DND-41 (cell line): ENCODE measurements around the gene SORCS1.

Experiments used
- ATAC-seq: fragments of 200-7000 bp; cut with Tn5 transposase; 3 replicates; pipeline ENCODE4 v1.9.1; 2021; ENCODE audit warnings: low read depth; ENCODE audit not compliant: insufficient read depth
- DNase-seq: peaks from one replicate; pipeline ENCODE4 v3.0.0-alpha.2; 2020
- H2AFZ ChIP-seq: 2 replicates; pipeline ENCODE4 v1.6.0; 2012; ENCODE audit warnings: low read depth, low read length
- H3K27ac ChIP-seq: 2 replicates; pipeline ENCODE4 v1.5.1; 2012; ENCODE audit warnings: low read length, inconsistent platforms
- H3K27me3 ChIP-seq: fragments of 200-600 bp; sonication (generic); 2 replicates; pipeline ENCODE4 v1.6.0; 2012; ENCODE audit warnings: low read length, mild to moderate bottlenecking, inconsistent platforms; ENCODE audit not compliant: insufficient read depth, poor library complexity
- H3K36me3 ChIP-seq: 2 replicates; pipeline ENCODE4 v1.5.1; 2012; ENCODE audit warnings: low read length, inconsistent platforms; ENCODE audit not compliant: insufficient read depth
- H3K4me1 ChIP-seq: 2 replicates; pipeline ENCODE4 v1.5.1; 2012; ENCODE audit warnings: mild to moderate bottlenecking, low read length; ENCODE audit not compliant: insufficient read depth
- H3K4me2 ChIP-seq: 2 replicates; pipeline ENCODE4 v1.6.0; 2012; ENCODE audit warnings: mild to moderate bottlenecking, moderate library complexity, low read length, inconsistent platforms; ENCODE audit not compliant: insufficient read depth
- H3K4me3 ChIP-seq, 2 experiments: fragments of 200-600 bp in 1 of 2; shearing (Covaris generic) in 1 of 2; 2 replicates each; pipeline ENCODE4 v1.5.1; 2012 to 2016; ENCODE audit warnings: inconsistent platforms in 2 of 2, low read length in 2 of 2, mild to moderate bottlenecking in 2 of 2, low read depth in 1 of 2, moderate library complexity in 1 of 2
- H3K79me2 ChIP-seq: 2 replicates; pipeline ENCODE4 v1.6.0; 2012; ENCODE audit warnings: low read length, inconsistent platforms; ENCODE audit not compliant: insufficient read depth
- H3K9ac ChIP-seq: 2 replicates; pipeline ENCODE4 v1.6.0; 2012; ENCODE audit warnings: low read depth, mild to moderate bottlenecking, inconsistent platforms, low read length, moderate library complexity
- H3K9me3 ChIP-seq: 2 replicates; pipeline ENCODE4 v1.5.1; 2012; ENCODE audit warnings: low read length, moderate library complexity, mild to moderate bottlenecking, inconsistent platforms; ENCODE audit not compliant: insufficient read depth, severe bottlenecking
- H4K20me1 ChIP-seq: 2 replicates; pipeline ENCODE4 v1.6.0; 2012; ENCODE audit warnings: low read length; ENCODE audit not compliant: insufficient read depth
- CTCF ChIP-seq: IDR thresholded peaks from 2 replicates; pipeline ENCODE4 v1.5.1; 2012; ENCODE audit warnings: borderline replicate concordance, low read length, moderate library complexity, mild to moderate bottlenecking; ENCODE audit not compliant: poor library complexity, severe bottlenecking; ENCODE audit errors: extremely low read depth
- EZH2 ChIP-seq: IDR thresholded peaks from 3 replicates; pipeline ENCODE4 v1.6.1; 2012; ENCODE audit warnings: borderline replicate concordance, low read depth, mild to moderate bottlenecking, moderate library complexity, low read length, inconsistent platforms; ENCODE audit not compliant: severe bottlenecking

The SORCS1 gene

GRCh38 chr10:107032700-107033401 lies 131.7 kb downstream of the SORCS1 start:
- DNase-seq (no peak), ATAC-seq (no peak)
- Histone ChIP-seq H3K4me3 (no peak overlapping the region), H4K20me1 (no peaks in the 10 kb centered on the region), H3K4me1 (no peaks in the 10 kb centered on the region), H3K9me3 (no peaks in the 10 kb centered on the region), H3K9ac (no peak overlapping the region), H3K4me2 (no peak overlapping the region), H3K27me3 (no peaks in the 10 kb centered on the region), H3K36me3 (no peaks in the 10 kb centered on the region), H3K79me2 (no peaks in the 10 kb centered on the region), H2AFZ (no peak overlapping the region), H3K27ac (no peak overlapping the region)
- TF ChIP-seq CTCF = no peak
- TF ChIP-seq EZH2 = no peak

DNA sequence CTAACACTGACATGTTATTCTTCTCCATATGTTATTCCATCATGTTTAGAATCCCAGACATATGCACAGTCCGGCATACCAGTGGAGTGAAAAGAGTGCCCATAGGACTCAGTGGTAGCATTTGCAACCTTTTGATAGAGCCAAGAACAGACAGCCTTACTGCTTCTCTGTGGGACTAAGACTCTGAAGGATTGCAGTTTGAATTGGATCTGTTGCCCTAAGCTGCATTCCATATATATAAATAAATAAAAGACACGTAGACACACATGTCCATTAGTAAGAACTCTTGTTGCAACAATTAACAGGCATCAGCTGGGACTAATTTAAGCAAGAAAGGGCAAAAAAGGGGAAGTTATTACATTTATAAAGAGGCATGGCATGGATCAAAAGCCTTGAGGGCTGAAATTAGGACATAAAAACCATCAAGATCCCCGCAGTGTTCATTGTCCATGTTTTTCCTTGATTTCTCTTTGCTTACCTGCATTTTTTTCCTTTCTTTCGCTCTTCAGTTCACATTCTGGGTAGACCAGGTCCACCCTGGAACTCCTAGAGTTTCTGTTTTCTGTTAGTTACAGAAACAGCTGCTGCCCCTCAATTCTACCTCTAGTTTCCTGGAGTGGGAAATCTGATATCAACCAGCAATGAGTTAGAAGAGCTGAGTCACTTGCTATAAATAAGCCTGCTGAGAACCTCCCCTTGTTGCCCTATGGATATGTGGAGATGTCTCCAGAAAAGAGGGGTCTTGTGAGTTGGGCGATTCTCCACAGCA lies 132.4 kb downstream of the SORCS1 start:
- H3K27ac ChIP-seq = no peak overlapping the region
- no peak overlapping the region for H3K9ac ChIP-seq
- H3K4me1 ChIP-seq = no peaks in the 10 kb centered on the region
- no peaks in the 10 kb centered on the region for H4K20me1 ChIP-seq
- H3K79me2 ChIP-seq = no peaks in the 10 kb centered on the region
- H3K4me3 ChIP-seq = no peak overlapping the region
- DNase-seq = no peak
- TF ChIP-seq EZH2 = no peak
- no peak for TF ChIP-seq CTCF
- no peak overlapping the region for H3K4me2 ChIP-seq
- no peak overlapping the region for H2AFZ ChIP-seq
- ATAC-seq = no peak
- no peaks in the 10 kb centered on the region for H3K36me3 ChIP-seq
- H3K27me3 ChIP-seq = no peaks in the 10 kb centered on the region
- no peaks in the 10 kb centered on the region for H3K9me3 ChIP-seq

- Histone ChIP-seq H3K4me1 (no peaks in the 10 kb centered on the region), H3K9me3 (no peaks in the 10 kb centered on the region), H3K4me3 (no peak overlapping the region), H3K79me2 (no peaks in the 10 kb centered on the region), H3K27me3 (no peaks in the 10 kb centered on the region), H3K4me2 (no peak overlapping the region), H3K27ac (no peak overlapping the region), H3K9ac (no peak overlapping the region), H2AFZ (no peak overlapping the region), H3K36me3 (no peaks in the 10 kb centered on the region), H4K20me1 (no peaks in the 10 kb centered on the region)
- DNase-seq (no peak), ATAC-seq (no peak)
- no peak for TF ChIP-seq CTCF
- TF ChIP-seq EZH2 = no peak
Measured at GRCh38 chr10:107028236-107028635, 136.3 kb downstream of the SORCS1 start.
